ENCODE results near the gene KLHL18. TPM values are rescaled to one million over a fixed set of nuclear protein-coding genes. Genes with fewer than 3 reads are reported as not detected.

Gene KLHL18
- polyA plus RNA-seq, 1 donor from 2014 or later, result 37.0 TPM

DNA sequence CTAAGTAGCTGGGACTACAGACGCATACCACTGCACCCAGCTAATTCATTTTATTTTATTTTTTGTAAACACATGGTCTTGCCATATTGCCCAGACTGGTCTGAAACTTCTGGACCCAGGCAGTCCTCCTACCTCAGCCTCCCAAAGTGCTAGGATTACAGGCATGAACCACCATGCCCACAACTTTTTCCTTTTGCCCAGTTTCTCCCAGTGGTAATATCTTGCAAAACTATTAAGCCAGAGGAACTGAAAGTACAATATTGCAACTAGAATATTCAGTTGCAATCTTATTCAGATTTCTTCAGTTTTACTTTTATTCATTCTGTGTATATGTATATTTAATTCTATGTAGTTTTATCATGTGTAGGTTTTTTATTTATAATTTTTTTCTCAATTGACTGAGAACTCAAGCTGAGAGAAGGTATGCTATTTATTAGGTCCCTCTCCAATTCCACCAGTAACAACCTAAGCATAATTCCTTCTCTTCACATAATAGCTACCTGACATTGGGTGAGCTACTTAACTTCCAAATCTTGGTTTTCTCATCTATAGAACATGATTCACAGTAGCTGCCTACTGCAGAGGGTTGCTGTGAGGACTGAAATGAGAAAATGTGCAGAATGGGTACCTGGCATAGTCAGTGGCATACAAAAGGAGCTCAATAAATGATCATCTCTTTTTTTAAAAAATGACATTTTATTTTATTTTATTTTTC, 30.8 kb downstream of the KLHL18 start:
- Histone ChIP-seq H4K20me1 (ENCODE audit: insufficient read depth) (no peaks in the 10 kb centered on the region), H3K9me2 (ENCODE audit: insufficient read depth, low read length) (no peaks in the 10 kb centered on the region), H3F3A (ENCODE audit: insufficient read depth, low read length, poor library complexity, severe bottlenecking) (no peaks in the 10 kb centered on the region), H3K79me2 (replicated peaks; ENCODE audit: insufficient read depth, low read length) (peaks cover 4% of the 10 kb centered on the region), H3K4me3 (ENCODE audit: low read length) (no peak overlapping the region), H3K4me2 (ENCODE audit: low read length) (no peak overlapping the region), H2AFZ (ENCODE audit: low read depth, low read length) (no peak overlapping the region), H3K36me3 (ENCODE audit: insufficient read depth, low read length) (no peaks in the 10 kb centered on the region), H3K27ac (ENCODE audit: low read length) (no peak overlapping the region), H3K9ac (ENCODE audit: low read length) (no peak overlapping the region), H3K27me3 (ENCODE audit: insufficient read depth, low read depth, low read length) (no peaks in the 10 kb centered on the region), H3K9me3 (ENCODE audit: low read length) (no peaks in the 10 kb centered on the region)
- TF ChIP-seq POLR2AphosphoS5 (IDR thresholded peaks at IDR 0.05) (no peak), RAD21 (conservative IDR thresholded peaks at IDR 0.05) (no peak), MXI1 (conservative IDR thresholded peaks at IDR 0.05; ENCODE audit: poor library complexity, severe bottlenecking) (no peak), TAF1 (IDR thresholded peaks at IDR 0.05; ENCODE audit: low read depth) (no peak), SMC3 (conservative IDR thresholded peaks at IDR 0.05; ENCODE audit: poor library complexity) (no peak), EZH2 (IDR thresholded peaks at IDR 0.05; ENCODE audit: borderline replicate concordance, insufficient read depth, low read length, poor library complexity, severe bottlenecking) (no peak), EP300 (conservative IDR thresholded peaks at IDR 0.05; ENCODE audit: poor library complexity, severe bottlenecking) (no peak)
- TF ChIP-seq, protein P1, sequence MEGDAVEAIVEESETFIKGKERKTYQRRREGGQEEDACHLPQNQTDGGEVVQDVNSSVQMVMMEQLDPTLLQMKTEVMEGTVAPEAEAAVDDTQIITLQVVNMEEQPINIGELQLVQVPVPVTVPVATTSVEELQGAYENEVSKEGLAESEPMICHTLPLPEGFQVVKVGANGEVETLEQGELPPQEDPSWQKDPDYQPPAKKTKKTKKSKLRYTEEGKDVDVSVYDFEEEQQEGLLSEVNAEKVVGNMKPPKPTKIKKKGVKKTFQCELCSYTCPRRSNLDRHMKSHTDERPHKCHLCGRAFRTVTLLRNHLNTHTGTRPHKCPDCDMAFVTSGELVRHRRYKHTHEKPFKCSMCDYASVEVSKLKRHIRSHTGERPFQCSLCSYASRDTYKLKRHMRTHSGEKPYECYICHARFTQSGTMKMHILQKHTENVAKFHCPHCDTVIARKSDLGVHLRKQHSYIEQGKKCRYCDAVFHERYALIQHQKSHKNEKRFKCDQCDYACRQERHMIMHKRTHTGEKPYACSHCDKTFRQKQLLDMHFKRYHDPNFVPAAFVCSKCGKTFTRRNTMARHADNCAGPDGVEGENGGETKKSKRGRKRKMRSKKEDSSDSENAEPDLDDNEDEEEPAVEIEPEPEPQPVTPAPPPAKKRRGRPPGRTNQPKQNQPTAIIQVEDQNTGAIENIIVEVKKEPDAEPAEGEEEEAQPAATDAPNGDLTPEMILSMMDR (IDR thresholded peaks at IDR 0.05; ENCODE audit: poor library complexity, severe bottlenecking), result no peak
- TF ChIP-seq, protein P2, sequence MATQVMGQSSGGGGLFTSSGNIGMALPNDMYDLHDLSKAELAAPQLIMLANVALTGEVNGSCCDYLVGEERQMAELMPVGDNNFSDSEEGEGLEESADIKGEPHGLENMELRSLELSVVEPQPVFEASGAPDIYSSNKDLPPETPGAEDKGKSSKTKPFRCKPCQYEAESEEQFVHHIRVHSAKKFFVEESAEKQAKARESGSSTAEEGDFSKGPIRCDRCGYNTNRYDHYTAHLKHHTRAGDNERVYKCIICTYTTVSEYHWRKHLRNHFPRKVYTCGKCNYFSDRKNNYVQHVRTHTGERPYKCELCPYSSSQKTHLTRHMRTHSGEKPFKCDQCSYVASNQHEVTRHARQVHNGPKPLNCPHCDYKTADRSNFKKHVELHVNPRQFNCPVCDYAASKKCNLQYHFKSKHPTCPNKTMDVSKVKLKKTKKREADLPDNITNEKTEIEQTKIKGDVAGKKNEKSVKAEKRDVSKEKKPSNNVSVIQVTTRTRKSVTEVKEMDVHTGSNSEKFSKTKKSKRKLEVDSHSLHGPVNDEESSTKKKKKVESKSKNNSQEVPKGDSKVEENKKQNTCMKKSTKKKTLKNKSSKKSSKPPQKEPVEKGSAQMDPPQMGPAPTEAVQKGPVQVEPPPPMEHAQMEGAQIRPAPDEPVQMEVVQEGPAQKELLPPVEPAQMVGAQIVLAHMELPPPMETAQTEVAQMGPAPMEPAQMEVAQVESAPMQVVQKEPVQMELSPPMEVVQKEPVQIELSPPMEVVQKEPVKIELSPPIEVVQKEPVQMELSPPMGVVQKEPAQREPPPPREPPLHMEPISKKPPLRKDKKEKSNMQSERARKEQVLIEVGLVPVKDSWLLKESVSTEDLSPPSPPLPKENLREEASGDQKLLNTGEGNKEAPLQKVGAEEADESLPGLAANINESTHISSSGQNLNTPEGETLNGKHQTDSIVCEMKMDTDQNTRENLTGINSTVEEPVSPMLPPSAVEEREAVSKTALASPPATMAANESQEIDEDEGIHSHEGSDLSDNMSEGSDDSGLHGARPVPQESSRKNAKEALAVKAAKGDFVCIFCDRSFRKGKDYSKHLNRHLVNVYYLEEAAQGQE (IDR thresholded peaks at IDR 0.05; ENCODE audit: borderline replicate concordance), result no peak

DNA sequence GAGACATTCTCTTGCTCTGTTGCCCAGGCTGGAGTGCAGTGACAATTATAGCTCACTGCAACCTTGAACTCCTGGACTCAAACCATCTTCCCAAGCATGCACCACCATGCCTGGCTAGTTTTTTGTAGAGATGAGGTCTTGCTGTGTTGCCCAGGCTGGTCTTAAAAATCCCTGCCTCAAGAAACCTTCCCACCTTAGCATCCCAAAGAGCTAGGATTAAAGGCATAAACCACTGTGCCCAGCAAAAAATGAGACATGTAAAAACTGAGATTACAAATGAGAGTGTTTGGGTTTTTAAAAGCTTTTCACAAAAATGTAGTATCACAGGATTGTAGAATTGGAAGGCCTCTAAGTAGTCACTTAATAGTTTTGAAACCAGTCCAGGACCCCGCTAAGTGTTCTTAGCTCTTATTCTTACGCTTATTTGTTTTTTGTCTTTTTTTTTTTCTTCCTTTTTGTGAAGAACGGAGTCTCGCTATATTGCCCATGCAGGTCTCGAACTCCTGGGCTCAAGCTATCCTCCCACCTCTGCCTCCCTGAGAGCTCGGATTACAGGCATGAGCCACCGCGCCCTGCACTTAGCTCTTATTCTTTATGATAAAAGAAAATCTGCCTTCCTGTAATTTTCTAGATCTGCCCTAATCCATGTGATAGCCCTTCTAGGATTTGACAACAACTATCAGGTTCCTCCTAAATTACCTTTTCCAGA, 31.5 kb downstream of the KLHL18 start:
- no peaks in the 10 kb centered on the region for H3K9me2 ChIP-seq (ENCODE audit: insufficient read depth, low read length)
- H3F3A ChIP-seq (ENCODE audit: insufficient read depth, low read length, poor library complexity, severe bottlenecking), result no peaks in the 10 kb centered on the region
- no peak overlapping the region for H3K4me3 ChIP-seq (ENCODE audit: low read length)
- H4K20me1 ChIP-seq (ENCODE audit: insufficient read depth), result no peaks in the 10 kb centered on the region
- H3K9me3 ChIP-seq (ENCODE audit: low read length), result no peaks in the 10 kb centered on the region
- no peak overlapping the region for H3K9ac ChIP-seq (ENCODE audit: low read length)
- H3K4me2 ChIP-seq (ENCODE audit: low read length), result no peak overlapping the region
- no peaks in the 10 kb centered on the region for H3K36me3 ChIP-seq (ENCODE audit: insufficient read depth, low read length)
- H3K27ac ChIP-seq (ENCODE audit: low read length), result no peak overlapping the region
- TF ChIP-seq EP300 (conservative IDR thresholded peaks at IDR 0.05; ENCODE audit: poor library complexity, severe bottlenecking) (no peak), EZH2 (IDR thresholded peaks at IDR 0.05; ENCODE audit: borderline replicate concordance, insufficient read depth, low read length, poor library complexity, severe bottlenecking) (no peak), RAD21 (conservative IDR thresholded peaks at IDR 0.05) (no peak), MXI1 (conservative IDR thresholded peaks at IDR 0.05; ENCODE audit: poor library complexity, severe bottlenecking) (no peak), TAF1 (IDR thresholded peaks at IDR 0.05; ENCODE audit: low read depth) (no peak), POLR2AphosphoS5 (IDR thresholded peaks at IDR 0.05) (no peak), SMC3 (conservative IDR thresholded peaks at IDR 0.05; ENCODE audit: poor library complexity) (no peak)
- TF ChIP-seq, protein P1 (IDR thresholded peaks at IDR 0.05; ENCODE audit: poor library complexity, severe bottlenecking), result no peak
- TF ChIP-seq, protein P2 (IDR thresholded peaks at IDR 0.05; ENCODE audit: borderline replicate concordance), result no peak
- H2AFZ ChIP-seq (ENCODE audit: low read depth, low read length), result no peak overlapping the region
- H3K79me2 ChIP-seq (replicated peaks; ENCODE audit: insufficient read depth, low read length), result peaks cover 4% of the 10 kb centered on the region
- no peaks in the 10 kb centered on the region for H3K27me3 ChIP-seq (ENCODE audit: insufficient read depth, low read depth, low read length)
